H1 (cell line): Measurements from ENCODE around the gene MAGI2. TPM values are rescaled to one million over a fixed set of nuclear protein-coding genes. Genes with fewer than 3 reads are reported as not detected.

Experiments used
- POLR2AphosphoS5 ChIP-seq: IDR thresholded peaks from 2 replicates; pipeline ENCODE4 v1.6.1; 2011; ENCODE audit warnings: low read depth, low read length
- SIX5 ChIP-seq: IDR thresholded peaks from 2 replicates; pipeline ENCODE4 v1.6.1; 2011; ENCODE audit warnings: mild to moderate bottlenecking, low read depth, low read length
- SRF ChIP-seq: IDR thresholded peaks from 2 replicates; pipeline ENCODE4 v1.6.1; 2011; ENCODE audit warnings: mild to moderate bottlenecking, low read depth, low read length, moderate library complexity
- TBP ChIP-seq: IDR thresholded peaks from 2 replicates; pipeline ENCODE4 v1.6.1; 2011; ENCODE audit warnings: low read depth, low read length, improper control_type of control experiment
- TCF12 ChIP-seq: IDR thresholded peaks from 2 replicates; pipeline ENCODE4 v1.6.1; 2011; ENCODE audit warnings: low read depth, mild to moderate bottlenecking, low read length
- polyA plus RNA-seq, 7 experiments: library from polyadenylated mRNA; depleted of rRNA in 3 of 7; stranded (reverse) in 5 of 7; unstranded in 2 of 7; fragments of >200 nt in 5 of 7; fragments of 200-250 nt in 2 of 7; gene quantifications; 1 replicate in 5 of 7; 2 replicates in 1 of 7; 4 replicates in 1 of 7; pipeline versions ENCODE4 v1.2.1 to v1.2.3, GENCODE V29; 2011 to 2013; ENCODE audit warnings: missing spikeins in 2 of 7, mixed read lengths in 2 of 7
- total RNA-seq: library from RNA; stranded (reverse); fragmentation: NEBNext Ultra II Directional; extraction: Animal tissue kit (Norgen Biotek cat#: 25700); gene quantifications from 2 replicates; pipeline ENCODE4 v1.2.1, GENCODE V29; 2021

The MAGI2 gene
- total and polyA plus RNA-seq, 2 of the 8 experiments (the other 6 are each of a cell fraction or from before 2014, with no cell fraction given) = 6.0 to 27.3 TPM

GRCh38 chr7:78140109-78140508 lies 1313.4 kb downstream of the MAGI2 start (continued):
- TF ChIP-seq TCF12 (no peak), SRF (no peak), SIX5 (no peak), TBP (no peak), POLR2AphosphoS5 (no peak)
